K562 (cell line): Measurements from ENCODE around the gene PCNX2. TPM values are rescaled to one million over a fixed set of nuclear protein-coding genes. Genes with fewer than 3 reads are reported as not detected.

Experiments used
- ATAC-seq: fragments of 200-7000 bp; cut with Tn5 transposase; 3 replicates; pipeline ENCODE4 v1.9.1; 2020; ENCODE audit warnings: moderate library complexity
- BruUV-seq: library from RNA; stranded (reverse); fragments of 400-500 nt; replicated peaks from 2 replicates; lab custom pipeline; 2021; lab: Mats Ljungman, UMichigan
- CTCF ChIA-PET: fragments of 300-600 bp; formaldehyde crosslinking; extraction: SDS; loops from one replicate; lab custom pipeline; 2021; ENCODE audit warnings: low intra/inter-chr PET ratio; lab: Yijun Ruan, JAX
- POLR2A ChIA-PET: fragments of 300-600, 350-650 bp; sonication (Branson Sonifier 250); formaldehyde crosslinking; extraction: SDS; loops from one replicate; lab custom pipeline; 2021; ENCODE audit warnings: antibody characterized with exemption, inconsistent platforms; lab: Yijun Ruan, JAX
- DNase-seq, 4 experiments: peaks; one replicate each; pipeline versions ENCODE4 v3.0.0 to v3.0.0-alpha.2; 2011 to 2018; ENCODE audit warnings: low spot score in 3 of 4, mixed read lengths in 3 of 4; ENCODE audit errors: extremely low read depth in 1 of 4
- FAIRE-seq: peaks from 2 replicates; lab custom pipeline; 2011; peaks lifted over from hg19 to GRCh38; lab: Jason Lieb, UNC
- H2AFZ ChIP-seq: 2 replicates; pipeline ENCODE4 v1.6.0; 2011; ENCODE audit warnings: low read depth, low read length, control low read depth, inconsistent platforms
- H3K27ac ChIP-seq: fragments of 200-600 bp; 3 replicates; pipeline ENCODE4 v1.8.0; 2011; ENCODE audit warnings: low read depth, mild to moderate bottlenecking, control low read depth, inconsistent platforms, low read length, moderate library complexity, mixed read lengths; ENCODE audit errors: extremely low read depth
- H3K27me3 ChIP-seq, 2 experiments: fragments of 300-600 bp in 1 of 2; 2 replicates in 1 of 2; 3 replicates in 1 of 2; pipeline versions ENCODE4 v1.6.0 to v1.8.0; 2011; ENCODE audit warnings: inconsistent platforms in 2 of 2, low read length in 2 of 2, mild to moderate bottlenecking in 1 of 2, mixed read lengths in 1 of 2, moderate library complexity in 1 of 2; ENCODE audit not compliant: control insufficient read depth in 2 of 2, insufficient read depth in 2 of 2
- H3K36me3 ChIP-seq: fragments of 300-600 bp; 3 replicates; pipeline ENCODE4 v1.8.0; 2011; ENCODE audit warnings: mild to moderate bottlenecking, low read length, inconsistent platforms; ENCODE audit not compliant: control insufficient read depth, insufficient read depth
- H3K4me1 ChIP-seq, 2 experiments: fragments of 200-600 bp in 1 of 2; replicated peaks in 1 of 2; 2 replicates in 1 of 2; 3 replicates in 1 of 2; pipeline versions ENCODE4 v1.5.1 to v1.8.0; 2011; ENCODE audit warnings: inconsistent platforms in 2 of 2, low read length in 2 of 2, mild to moderate bottlenecking in 1 of 2, mixed read lengths in 1 of 2, moderate library complexity in 1 of 2; ENCODE audit not compliant: control insufficient read depth in 2 of 2, insufficient read depth in 2 of 2
- H3K4me2 ChIP-seq: 2 replicates; pipeline ENCODE4 v1.6.1; 2011; ENCODE audit warnings: low read length, control low read depth, inconsistent platforms, mixed read lengths; ENCODE audit not compliant: insufficient read depth
- H3K4me3 ChIP-seq: fragments of 200-600 bp; sonication (generic), shearing (Covaris generic); 2 replicates; pipeline ENCODE4 v1.5.1; 2016; ENCODE audit warnings: control low read depth, inconsistent platforms
- H3K79me2 ChIP-seq: fragments of 200-600 bp; 3 replicates; pipeline ENCODE4 v1.8.0; 2011; ENCODE audit warnings: low read length, inconsistent platforms; ENCODE audit not compliant: control insufficient read depth, insufficient read depth
- H3K9ac ChIP-seq, 2 experiments: 2 replicates each; pipeline versions ENCODE4 v1.6.0 to v1.6.1; 2011; ENCODE audit warnings: low read depth in 2 of 2, low read length in 2 of 2, control low read depth in 1 of 2, inconsistent platforms in 1 of 2, mild to moderate bottlenecking in 1 of 2, mixed read lengths in 1 of 2; ENCODE audit not compliant: insufficient read depth in 1 of 2
- H3K9me1 ChIP-seq: one replicate; pipeline ENCODE4 v1.6.0; 2011; ENCODE audit warnings: inconsistent platforms, mild to moderate bottlenecking, low read length, moderate library complexity; ENCODE audit not compliant: control insufficient read depth, insufficient read depth
- H3K9me3 ChIP-seq: replicated peaks from 2 replicates; pipeline ENCODE4 v1.5.1; 2011; ENCODE audit warnings: low read depth, low read length, inconsistent platforms; ENCODE audit not compliant: control insufficient read depth, insufficient read depth
- H4K20me1 ChIP-seq: replicated peaks from 2 replicates; pipeline ENCODE4 v1.6.1; 2011; ENCODE audit warnings: low read length, inconsistent platforms, mixed read lengths; ENCODE audit not compliant: control insufficient read depth, insufficient read depth
- BDP1 ChIP-seq: IDR thresholded peaks from 3 replicates; pipeline ENCODE4 v1.6.1; 2011; ENCODE audit not compliant: insufficient read length, insufficient read depth
- BMI1 ChIP-seq: fragments of 150-350 bp; IDR thresholded peaks from 2 replicates; pipeline ENCODE4 v1.6.1; 2014; ENCODE audit warnings: low read length
- E2F5 ChIP-seq: sonication (generic); formaldehyde crosslinking; IDR thresholded peaks from 2 replicates; pipeline ENCODE4 v1.8.0; 2022; ENCODE audit warnings: mild to moderate bottlenecking, missing genetic modification reagents
- HDAC2 ChIP-seq: fragments of 450-650 bp; IDR thresholded peaks from 2 replicates; pipeline ENCODE4 v1.6.1; 2016; ENCODE audit warnings: mild to moderate bottlenecking
- KAT8 ChIP-seq: fragments of 450-650 bp; IDR thresholded peaks from 2 replicates; pipeline ENCODE4 v1.6.1; 2016; ENCODE audit warnings: low read depth, mild to moderate bottlenecking
- MTA2 ChIP-seq: fragments of 450-650 bp; IDR thresholded peaks from 2 replicates; pipeline ENCODE4 v1.6.1; 2016; ENCODE audit warnings: low read depth
- TSHZ1 ChIP-seq: fragments of 250-450 bp; sonication (Bioruptor Pico); IDR thresholded peaks from 2 replicates; pipeline ENCODE4 v1.4.0; 2020; ENCODE audit warnings: mild to moderate bottlenecking, moderate library complexity
- ZNF184 ChIP-seq: sonication (generic); formaldehyde crosslinking; IDR thresholded peaks from 2 replicates; pipeline ENCODE4 v1.5.0; 2020; ENCODE audit warnings: missing genetic modification reagents
- ZNF316 ChIP-seq: fragments of 450-650 bp; IDR thresholded peaks from 2 replicates; pipeline ENCODE4 v1.6.1; 2016
- ZNF318 ChIP-seq, 2 experiments: fragments of 450-650 bp; IDR thresholded peaks; 2 replicates each; pipeline ENCODE4 v1.6.1; 2016; ENCODE audit warnings: mild to moderate bottlenecking in 2 of 2, borderline replicate concordance in 1 of 2, low read depth in 1 of 2, moderate library complexity in 1 of 2
- ZNF41 ChIP-seq: fragments of 250-450 bp; sonication (Bioruptor Pico); conservative IDR thresholded peaks from 2 replicates; pipeline ENCODE4 v1.4.0; 2020; ENCODE audit warnings: mild to moderate bottlenecking
- WGBS: fragments of 100-300 bp; shearing (Covaris generic); methylation state at CpG from one replicate; pipeline ENCODE4 v1.1.6; 2016; ENCODE audit warnings: low coverage, mixed read lengths; ENCODE audit not compliant: insufficient coverage; ENCODE audit errors: missing lambda C conversion rate; 5-methylcytosine and 5-hydroxymethylcytosine counted together
- in situ Hi-C: fragments of 300-500 bp; cut with MboI; formaldehyde crosslinking; loops from 4 replicates; pipeline ENCODE4 v1.15.0; 2018; ENCODE audit warnings: inconsistent platforms, mixed read lengths
- intact Hi-C: fragments of 100-400 bp; cut with micrococcal nuclease; formaldehyde crosslinking; loops from 2 replicates; pipeline ENCODE4 v1.14.2; 2022
- polyA plus RNA-seq, 8 experiments: library from polyadenylated mRNA; depleted of rRNA in 4 of 8; stranded (reverse) in 5 of 8; unstranded in 3 of 8; fragments of >200 nt; fragmentation: Nextera tagmentation in 2 of 8; fragmentation: Illumina TruSeq in 1 of 8; extraction: Ambion mirVana in 2 of 8; extraction: Trizol in 1 of 8; gene quantifications; 2 replicates each; pipeline versions ENCODE4 v1.2.1 to v1.2.3, GENCODE V29; 2011 to 2014; ENCODE audit warnings: inconsistent platforms in 1 of 8, missing spikeins in 1 of 8
- total RNA-seq, 7 experiments: library from RNA; depleted of rRNA in 6 of 7; stranded (reverse); fragments of >200 nt in 6 of 7; fragmentation: Illumina TruSeq in 2 of 7; extraction: Trizol in 2 of 7; gene quantifications; 2 replicates each; pipeline versions ENCODE4 v1.2.1 to v1.2.3, GENCODE V29; 2011 to 2021; ENCODE audit warnings: low replicate concordance in 1 of 7

The PCNX2 gene
- total and polyA plus RNA-seq, 9 of the 15 experiments (the other 6 are each of a cell fraction or from before 2014, with no cell fraction given), result 0.07 to 0.33 TPM; not detected in 7

- DNase-seq (no peak), ATAC-seq (no peak), FAIRE-seq (no peak)
- Histone ChIP-seq H3K79me2 (no peaks in the 10 kb centered on the region), H3K27me3 (no peaks in the 10 kb centered on the region), H3K9me3 (no peaks in the 10 kb centered on the region), H3K36me3 (no peaks in the 10 kb centered on the region), H2AFZ (no peak overlapping the region), H3K4me3 (no peak overlapping the region), H3K4me2 (no peak overlapping the region), H3K9ac (no peak overlapping the region), H4K20me1 (no peaks in the 10 kb centered on the region), H3K9me1 (no peaks in the 10 kb centered on the region), H3K27ac (no peak overlapping the region), H3K4me1 (no peaks in the 10 kb centered on the region)
- CTCF ChIA-PET, result no interaction called here
- POLR2A ChIA-PET, result no interaction called here
- BruUV-seq, result no TSS peak
- intact Hi-C loops (no loop called here), in situ Hi-C loops (no loop called here)
- TF ChIP-seq ZNF316 (no peak), ZNF41 (CRISPR knock-in tag) (no peak), E2F5 (CRISPR knock-in tag) (no peak), BMI1 (no peak), BDP1 (no peak), ZNF184 (CRISPR knock-in tag) (no peak), MTA2 (no peak), HDAC2 (no peak), KAT8 (no peak), ZNF318 (IDR thresholded peaks at IDR 0.05; ENCODE audit: borderline replicate concordance in 1 of 2, low read depth in 1 of 2) (no peak), TSHZ1 (CRISPR knock-in tag) (no peak)
- 0% methylated on average over 3 of the region's 3 CpGs for WGBS
Observed at GRCh38 chr1:233189526-233189925, 106.0 kb downstream of the PCNX2 start.
